Measurements from ENCODE around the gene ZFAND3. TPM values are rescaled to one million over a fixed set of nuclear protein-coding genes. Genes with fewer than 3 reads are reported as not detected.
"Not testable (repeated sequence)": the region's sequence is repeated elsewhere in the genome, so short reads cannot be mapped to it uniquely, and the experiment has no call there.

ZFAND3 gene
- total and polyA plus RNA-seq, 2 experiments from 2014 or later = 36.5 to 50.0 TPM

GRCh38 chr6:37893257-37893656 is 73.7 kb downstream of the ZFAND3 start:
- no peaks in the 10 kb centered on the region for H3K9me3 ChIP-seq (ENCODE audit: low read depth)
- H3K36me3 ChIP-seq (replicated peaks; ENCODE audit: insufficient read depth, low read depth) = no peaks in the 10 kb centered on the region
- H3K9me2 ChIP-seq (replicated peaks; ENCODE audit: insufficient read depth) = no peaks in the 10 kb centered on the region
- H3K27me3 ChIP-seq = no peaks in the 10 kb centered on the region
- no peak overlapping the region for H3K4me2 ChIP-seq
- WGBS (ENCODE audit: low lambda C conversion rate, missing lambda C conversion rate) = 90% methylated on average over 3 of the region's 3 CpGs
- no peak overlapping the region for H3K27ac ChIP-seq
- peaks cover 72% of the 10 kb centered on the region for H4K20me1 ChIP-seq (ENCODE audit: insufficient read depth, poor library complexity, severe bottlenecking)
- no peak for TF ChIP-seq CTCF (IDR thresholded peaks at IDR 0.05; ENCODE audit: poor library complexity)
- TF ChIP-seq EZH2phosphoT487 (IDR thresholded peaks at IDR 0.05; ENCODE audit: low read depth, severe bottlenecking, unreplicated experiment) = no peak
- TF ChIP-seq EZH2 (IDR thresholded peaks at IDR 0.05; ENCODE audit: borderline replicate concordance) = no peak
- peaks cover 99% of the 10 kb centered on the region for H3K79me2 ChIP-seq
- no peaks in the 10 kb centered on the region for H3K4me1 ChIP-seq (ENCODE audit: insufficient read depth)
- H3K4me3 ChIP-seq = no peak overlapping the region
- no peak overlapping the region for H2AFZ ChIP-seq
- DNase-seq (ENCODE audit: low spot score) = no peak

GRCh38 chr6:37893734-37894133 is 74.2 kb downstream of the ZFAND3 start:
- not testable (repeated sequence) for H3K27ac ChIP-seq; H3K4me3 ChIP-seq; H3K4me2 ChIP-seq; H2AFZ ChIP-seq; H3K27me3 ChIP-seq; DNase-seq (ENCODE audit: low spot score); H3K9me3 ChIP-seq (ENCODE audit: low read depth); H3K36me3 ChIP-seq (replicated peaks; ENCODE audit: insufficient read depth, low read depth); H3K4me1 ChIP-seq (ENCODE audit: insufficient read depth); H3K9me2 ChIP-seq (replicated peaks; ENCODE audit: insufficient read depth)
- Histone ChIP-seq H3K79me2 (peaks cover 99% of the 10 kb centered on the region), H4K20me1 (ENCODE audit: insufficient read depth, poor library complexity, severe bottlenecking) (peaks cover 73% of the 10 kb centered on the region)
- 86% methylated on average over 9 of the region's 9 CpGs for WGBS (ENCODE audit: low lambda C conversion rate, missing lambda C conversion rate)

GRCh38 chr6:37894585-37894984 is 75.1 kb downstream of the ZFAND3 start:
- Histone ChIP-seq H3K9me2 (replicated peaks; ENCODE audit: insufficient read depth) (no peaks in the 10 kb centered on the region), H3K36me3 (replicated peaks; ENCODE audit: insufficient read depth, low read depth) (no peaks in the 10 kb centered on the region), H3K4me2 (no peak overlapping the region), H3K27ac (no peak overlapping the region), H3K4me3 (no peak overlapping the region), H3K9me3 (ENCODE audit: low read depth) (no peaks in the 10 kb centered on the region), H3K4me1 (ENCODE audit: insufficient read depth) (no peaks in the 10 kb centered on the region), H3K79me2 (peaks cover 99% of the 10 kb centered on the region), H3K27me3 (no peaks in the 10 kb centered on the region), H2AFZ (no peak overlapping the region), H4K20me1 (ENCODE audit: insufficient read depth, poor library complexity, severe bottlenecking) (peaks cover 73% of the 10 kb centered on the region)
- WGBS (ENCODE audit: low lambda C conversion rate, missing lambda C conversion rate) = 95% methylated on average over 5 of the region's 5 CpGs
- TF ChIP-seq EZH2 (IDR thresholded peaks at IDR 0.05; ENCODE audit: borderline replicate concordance) = no peak
- no peak for TF ChIP-seq CTCF (IDR thresholded peaks at IDR 0.05; ENCODE audit: poor library complexity)
- no peak for TF ChIP-seq EZH2phosphoT487 (IDR thresholded peaks at IDR 0.05; ENCODE audit: low read depth, severe bottlenecking, unreplicated experiment)
- DNase-seq (ENCODE audit: low spot score) = no peak

GRCh38 chr6:37897321-37897720 is 77.8 kb downstream of the ZFAND3 start:
- H3K79me2 ChIP-seq = peaks cover 99% of the 10 kb centered on the region
- H4K20me1 ChIP-seq (ENCODE audit: insufficient read depth, poor library complexity, severe bottlenecking) = peaks cover 74% of the 10 kb centered on the region
- no peak overlapping the region for H3K4me2 ChIP-seq
- H3K9me3 ChIP-seq (ENCODE audit: low read depth) = no peaks in the 10 kb centered on the region
- no peak for DNase-seq (ENCODE audit: low spot score)
- peak overlapping the region; percentile 10 for H3K27ac ChIP-seq
- no peak overlapping the region for H2AFZ ChIP-seq
- no peaks in the 10 kb centered on the region for H3K4me1 ChIP-seq (ENCODE audit: insufficient read depth)
- TF ChIP-seq EZH2phosphoT487 (IDR thresholded peaks at IDR 0.05; ENCODE audit: low read depth, severe bottlenecking, unreplicated experiment) = no peak
- no peak for TF ChIP-seq CTCF (IDR thresholded peaks at IDR 0.05; ENCODE audit: poor library complexity)
- TF ChIP-seq EZH2 (IDR thresholded peaks at IDR 0.05; ENCODE audit: borderline replicate concordance) = no peak
- H3K9me2 ChIP-seq (replicated peaks; ENCODE audit: insufficient read depth) = no peaks in the 10 kb centered on the region
- H3K4me3 ChIP-seq = no peak overlapping the region
- no peaks in the 10 kb centered on the region for H3K27me3 ChIP-seq
- no peaks in the 10 kb centered on the region for H3K36me3 ChIP-seq (replicated peaks; ENCODE audit: insufficient read depth, low read depth)
- 54% methylated on average over 5 of the region's 5 CpGs for WGBS (ENCODE audit: low lambda C conversion rate, missing lambda C conversion rate)

Data from hepatocyte (in vitro differentiated cells).